Liver (tissue), 9 donors: Measurements from ENCODE around the gene CALR. TPM values are rescaled to one million over a fixed set of nuclear protein-coding genes. Genes with fewer than 3 reads are reported as not detected.

Source experiments
- DNase-seq: peaks from one replicate; pipeline ENCODE4 v3.0.0-alpha.2; 2017; ENCODE audit warnings: low spot score
- H3K27ac ChIP-seq, 2 donors: one replicate each; pipeline ENCODE4 v1.7.0; 2013; ENCODE audit warnings: inconsistent platforms in 2 of 2, low read length in 2 of 2, control low read depth in 1 of 2, low read depth in 1 of 2, mild to moderate bottlenecking in 1 of 2
- H3K27me3 ChIP-seq, 4 donors: one replicate each; pipeline versions ENCODE4 v1.6.1 to v1.7.0; 2013; ENCODE audit warnings: low read length in 3 of 4, inconsistent platforms in 1 of 4, mild to moderate bottlenecking in 1 of 4, moderate library complexity in 1 of 4; ENCODE audit not compliant: control insufficient read depth in 4 of 4, insufficient read depth in 4 of 4
- H3K36me3 ChIP-seq, 4 donors: one replicate each; pipeline versions ENCODE4 v1.6.1 to v1.7.0; 2013; ENCODE audit warnings: low read length in 3 of 4, mild to moderate bottlenecking in 3 of 4, low read depth in 1 of 4, moderate library complexity in 1 of 4; ENCODE audit not compliant: control insufficient read depth in 4 of 4, insufficient read depth in 3 of 4
- H3K4me1 ChIP-seq, 4 donors: one replicate each; pipeline versions ENCODE4 v1.6.1 to v1.7.0; 2013; ENCODE audit warnings: low read length in 3 of 4, mild to moderate bottlenecking in 3 of 4, moderate library complexity in 1 of 4; ENCODE audit not compliant: control insufficient read depth in 4 of 4, insufficient read depth in 4 of 4
- H3K4me3 ChIP-seq, 3 donors: one replicate each; pipeline versions ENCODE4 v1.6.1 to v1.7.0; 2013; ENCODE audit warnings: low read length in 3 of 3, control low read depth in 1 of 3, low read depth in 1 of 3, mild to moderate bottlenecking in 1 of 3
- H3K9ac ChIP-seq, 2 donors: one replicate each; pipeline ENCODE4 v1.7.0; 2013; ENCODE audit warnings: low read length in 2 of 2, mild to moderate bottlenecking in 2 of 2, moderate library complexity in 2 of 2, control low read depth in 1 of 2, low read depth in 1 of 2
- H3K9me3 ChIP-seq, 4 donors: one replicate each; pipeline versions ENCODE4 v1.6.1 to v1.7.0; 2013; ENCODE audit warnings: low read length in 3 of 4; ENCODE audit not compliant: control insufficient read depth in 4 of 4
- ATF3 ChIP-seq: IDR thresholded peaks from 2 replicates; pipeline ENCODE4 v1.6.1; 2016; ENCODE audit warnings: antibody characterized with exemption
- EGR1 ChIP-seq, 2 donors: IDR thresholded peaks; 2 replicates each; pipeline ENCODE4 v1.6.1; 2016 to 2018; ENCODE audit warnings: antibody characterized with exemption in 2 of 2, low read depth in 2 of 2
- FOXA2 ChIP-seq: IDR thresholded peaks from 2 replicates; pipeline ENCODE4 v1.6.1; 2016; ENCODE audit warnings: antibody characterized with exemption
- GABPA ChIP-seq, 2 donors: IDR thresholded peaks in 1 of 2; conservative IDR thresholded peaks in 1 of 2; 2 replicates each; pipeline ENCODE4 v1.6.1; 2016; ENCODE audit warnings: antibody characterized with exemption in 2 of 2, mild to moderate bottlenecking in 1 of 2, moderate library complexity in 1 of 2
- HNF4A ChIP-seq, 2 donors: conservative IDR thresholded peaks; 2 replicates each; pipeline ENCODE4 v1.6.1; 2016; ENCODE audit warnings: antibody characterized with exemption in 2 of 2, mild to moderate bottlenecking in 2 of 2
- HNF4G ChIP-seq: IDR thresholded peaks from 2 replicates; pipeline ENCODE4 v1.6.1; 2016; ENCODE audit warnings: antibody characterized with exemption
- JUND ChIP-seq, 2 donors: IDR thresholded peaks; 2 replicates each; pipeline ENCODE4 v1.6.1; 2016; ENCODE audit warnings: antibody characterized with exemption in 2 of 2
- MAX ChIP-seq: IDR thresholded peaks from 2 replicates; pipeline ENCODE4 v1.6.1; 2016; ENCODE audit warnings: antibody characterized with exemption
- NR2F2 ChIP-seq: IDR thresholded peaks from 2 replicates; pipeline ENCODE4 v1.6.1; 2016; ENCODE audit warnings: antibody characterized with exemption
- REST ChIP-seq: IDR thresholded peaks from 2 replicates; pipeline ENCODE4 v1.6.1; 2016; ENCODE audit warnings: antibody characterized with exemption, mild to moderate bottlenecking
- RXRA ChIP-seq, 2 donors: IDR thresholded peaks; 2 replicates each; pipeline ENCODE4 v1.6.1; 2017 to 2018; ENCODE audit warnings: antibody characterized with exemption in 2 of 2, mild to moderate bottlenecking in 1 of 2
- SP1 ChIP-seq: IDR thresholded peaks from 2 replicates; pipeline ENCODE4 v1.6.1; 2018; ENCODE audit warnings: antibody characterized with exemption, mild to moderate bottlenecking
- YY1 ChIP-seq: IDR thresholded peaks from 2 replicates; pipeline ENCODE4 v1.6.1; 2016; ENCODE audit warnings: antibody characterized with exemption, mild to moderate bottlenecking
- ZBTB33 ChIP-seq: IDR thresholded peaks from 2 replicates; pipeline ENCODE4 v1.6.1; 2016; ENCODE audit warnings: antibody characterized with exemption
- WGBS: extraction: QIAGEN DNeasy Blood & Tissue Kit; methylation state at CpG from one replicate; pipeline ENCODE4 v1.1.7; 2013; 5-methylcytosine and 5-hydroxymethylcytosine counted together
- polyA plus RNA-seq, 2 donors: library from polyadenylated mRNA; stranded (reverse) in 1 of 2; unstranded in 1 of 2; fragments of 200-250 nt in 1 of 2; fragments of >200 nt in 1 of 2; fragmentation: Nextera tagmentation in 1 of 2; extraction: Ambion mirVana in 1 of 2; gene quantifications; one replicate each; pipeline versions ENCODE4 v1.2.1 to v1.2.3, GENCODE V29; 2013 to 2015
- total RNA-seq, 2 donors: library from RNA; depleted of rRNA; stranded (reverse); fragments of >200 nt; gene quantifications; one replicate each; pipeline ENCODE4 v1.2.3, GENCODE V29; 2014
- donor health status: healthy.
- donor health status: healthy.
- donor health status: healthy.
- donor health status: healthy.
- donor health status: healthy.

CALR gene
- total and polyA plus RNA-seq, 4 donors: 618 to 1,316 (median 1,070) TPM

- Histone ChIP-seq H3K9ac (no peak overlapping the region), H3K36me3 (no peaks in the 10 kb centered on the region), H3K9me3 (no peaks in the 10 kb centered on the region), H3K4me1 (peaks cover 0 to 7% (median 2%) of the 10 kb centered on the region in 4 donors), H3K4me3 (no peak overlapping the region), H3K27me3 (no peaks in the 10 kb centered on the region), H3K27ac (no peak overlapping the region)
- DNase-seq: no peak
- 86% methylated on average over 3 of the region's 3 CpGs for WGBS
- TF ChIP-seq MAX (no peak), EGR1 (IDR thresholded peaks at IDR 0.05; ENCODE audit: low read depth in 2 of 2) (no peak)
Measured at GRCh38 chr19:12987190-12987589, 48.8 kb downstream of the CALR start.

GRCh38 chr19:12987781-12988180, 49.4 kb downstream of the CALR start:
- no peaks in the 10 kb centered on the region for H3K9me3 ChIP-seq
- H3K36me3 ChIP-seq: no peaks in the 10 kb centered on the region
- no peak overlapping the region for H3K4me3 ChIP-seq
- 79% methylated on average over 10 of the region's 10 CpGs for WGBS
- H3K9ac ChIP-seq: no peak overlapping the region
- H3K27ac ChIP-seq: no peak overlapping the region
- H3K4me1 ChIP-seq: peaks cover 0 to 7% (median 2%) of the 10 kb centered on the region in 4 donors
- no peaks in the 10 kb centered on the region for H3K27me3 ChIP-seq
- DNase-seq: no peak
- no peak for TF ChIP-seq EGR1 (IDR thresholded peaks at IDR 0.05; ENCODE audit: low read depth in 2 of 2)
- TF ChIP-seq NR2F2: no peak
- TF ChIP-seq GABPA (IDR thresholded peaks at IDR 0.05 in 1 of 2, conservative IDR thresholded peaks at IDR 0.05 in 1 of 2): no peak
- TF ChIP-seq FOXA2: no peak
- no peak for TF ChIP-seq SP1
- TF ChIP-seq YY1: no peak
- no peak for TF ChIP-seq HNF4A (conservative IDR thresholded peaks at IDR 0.05)
- no peak for TF ChIP-seq JUND (IDR thresholded peaks at IDR 0.05)
- no peak for TF ChIP-seq MAX
- no peak for TF ChIP-seq REST
- TF ChIP-seq ZBTB33: no peak
- no peak for TF ChIP-seq HNF4G
- no peak for TF ChIP-seq ATF3
- no peak for TF ChIP-seq RXRA (IDR thresholded peaks at IDR 0.05)
